HepG2 (cell line): Measurements from ENCODE around the gene TBATA. TPM values are rescaled to one million over a fixed set of nuclear protein-coding genes. Genes with fewer than 3 reads are reported as not detected.

Experiments
- ARHGAP35 ChIP-seq: sonication (generic); formaldehyde crosslinking; IDR thresholded peaks from 2 replicates; pipeline ENCODE4 v1.9.0; 2022; ENCODE audit warnings: mild to moderate bottlenecking, inconsistent platforms, moderate library complexity, missing genetic modification reagents, borderline replicate concordance
- ASH2L ChIP-seq: fragments of 300-600, 200-600 bp; sonication (generic); IDR thresholded peaks from 2 replicates; pipeline ENCODE4 v1.7.0; 2017; ENCODE audit warnings: low read depth, mild to moderate bottlenecking, moderate library complexity, mixed read lengths, low read length; ENCODE audit not compliant: insufficient read length
- DMAP1 ChIP-seq: IDR thresholded peaks from 2 replicates; pipeline ENCODE4 v1.6.1; 2016
- HNF4A ChIP-seq: sonication (generic); formaldehyde crosslinking; IDR thresholded peaks from 2 replicates; pipeline ENCODE4 v1.4.0; 2020; ENCODE audit warnings: missing genetic modification reagents
- KLF15 ChIP-seq: sonication (generic); formaldehyde crosslinking; IDR thresholded peaks from 2 replicates; pipeline ENCODE4 v1.8.1; 2023; ENCODE audit warnings: borderline replicate concordance, mild to moderate bottlenecking, inconsistent platforms, missing genetic modification reagents, mixed read lengths
- KMT2A ChIP-seq: sonication (generic); formaldehyde crosslinking; IDR thresholded peaks from 2 replicates; pipeline ENCODE4 v1.4.0; 2020; ENCODE audit warnings: missing genetic modification reagents
- MIXL1 ChIP-seq: IDR thresholded peaks from 2 replicates; pipeline ENCODE4 v1.6.1; 2016
- PHF8 ChIP-seq: sonication (generic); formaldehyde crosslinking; IDR thresholded peaks from 2 replicates; pipeline ENCODE4 v1.5.0; 2020; ENCODE audit warnings: missing genetic modification reagents
- POLR2A ChIP-seq, 2 experiments: IDR thresholded peaks; 2 replicates each; pipeline ENCODE4 v1.6.1; 2011; ENCODE audit warnings: low read depth in 2 of 2, low read length in 2 of 2, mild to moderate bottlenecking in 1 of 2, moderate library complexity in 1 of 2; ENCODE audit not compliant: insufficient read depth in 1 of 2
- YEATS4 ChIP-seq: sonication (generic); formaldehyde crosslinking; IDR thresholded peaks from 2 replicates; pipeline ENCODE4 v1.4.0; 2020; ENCODE audit warnings: missing genetic modification reagents, borderline replicate concordance
- ZEB1 ChIP-seq: IDR thresholded peaks from 2 replicates; pipeline ENCODE4 v1.6.1; 2012; ENCODE audit warnings: mild to moderate bottlenecking, low read depth, inconsistent platforms; ENCODE audit not compliant: insufficient replicate concordance
- ZNF17 ChIP-seq: sonication (generic); formaldehyde crosslinking; IDR thresholded peaks from 2 replicates; pipeline ENCODE4 v1.5.0; 2020; ENCODE audit warnings: mild to moderate bottlenecking, missing genetic modification reagents
- ZNF292 ChIP-seq: sonication (generic); formaldehyde crosslinking; IDR thresholded peaks from 2 replicates; pipeline ENCODE4 v1.8.1; 2022; ENCODE audit warnings: mild to moderate bottlenecking, low read depth, missing genetic modification reagents, borderline replicate concordance
- ZNF547 ChIP-seq: sonication (generic); formaldehyde crosslinking; IDR thresholded peaks from 2 replicates; pipeline ENCODE4 v1.5.1; 2020; ENCODE audit warnings: mild to moderate bottlenecking, missing genetic modification reagents
- ZNF747 ChIP-seq: sonication (generic); formaldehyde crosslinking; IDR thresholded peaks from 2 replicates; pipeline ENCODE4 v1.8.1; 2023; ENCODE audit warnings: missing genetic modification reagents, mild to moderate bottlenecking, borderline replicate concordance
- ZNF816 ChIP-seq: sonication (generic); formaldehyde crosslinking; IDR thresholded peaks from 2 replicates; pipeline ENCODE4 v1.8.0; 2022; ENCODE audit warnings: missing genetic modification reagents, mild to moderate bottlenecking, borderline replicate concordance
- polyA plus RNA-seq, 8 experiments: library from polyadenylated mRNA; depleted of rRNA in 3 of 8; stranded (reverse) in 7 of 8; unstranded in 1 of 8; fragments of >200 nt; fragmentation: Illumina TruSeq in 4 of 8; extraction: Trizol in 4 of 8; gene quantifications; 2 replicates each; pipeline versions ENCODE4 v1.2.1 to v1.2.3, GENCODE V29; 2011 to 2016; ENCODE audit warnings: low read depth in 4 of 8, missing spikeins in 1 of 8, mixed read lengths in 1 of 8; ENCODE audit not compliant: insufficient read depth in 1 of 8
- total RNA-seq, 5 experiments: library from RNA; depleted of rRNA; stranded (reverse); fragments of >200 nt; fragmentation: Illumina TruSeq; extraction: Trizol; gene quantifications; 2 replicates each; pipeline ENCODE4 v1.2.3, GENCODE V29; 2016; ENCODE audit warnings: low read depth in 1 of 5
- TF ChIP-seq, protein P1 (sequence below): sonication (generic); formaldehyde crosslinking; IDR thresholded peaks from 2 replicates; pipeline ENCODE4 v1.4.0; 2020; ENCODE audit warnings: missing genetic modification reagents
- TF ChIP-seq, protein P2 (sequence below): sonication (generic); formaldehyde crosslinking; IDR thresholded peaks from 2 replicates; pipeline ENCODE4 v1.8.0; 2023; ENCODE audit warnings: mild to moderate bottlenecking, missing genetic modification reagents
- TF ChIP-seq, protein P3 (sequence below): sonication (generic); formaldehyde crosslinking; IDR thresholded peaks from 2 replicates; pipeline ENCODE4 v1.4.0; 2020; ENCODE audit warnings: missing genetic modification reagents

TBATA gene
- total and polyA plus RNA-seq, 2 of the 13 experiments (the other 11 are each of a cell fraction or from before 2014, with no cell fraction given): not detected

DNA sequence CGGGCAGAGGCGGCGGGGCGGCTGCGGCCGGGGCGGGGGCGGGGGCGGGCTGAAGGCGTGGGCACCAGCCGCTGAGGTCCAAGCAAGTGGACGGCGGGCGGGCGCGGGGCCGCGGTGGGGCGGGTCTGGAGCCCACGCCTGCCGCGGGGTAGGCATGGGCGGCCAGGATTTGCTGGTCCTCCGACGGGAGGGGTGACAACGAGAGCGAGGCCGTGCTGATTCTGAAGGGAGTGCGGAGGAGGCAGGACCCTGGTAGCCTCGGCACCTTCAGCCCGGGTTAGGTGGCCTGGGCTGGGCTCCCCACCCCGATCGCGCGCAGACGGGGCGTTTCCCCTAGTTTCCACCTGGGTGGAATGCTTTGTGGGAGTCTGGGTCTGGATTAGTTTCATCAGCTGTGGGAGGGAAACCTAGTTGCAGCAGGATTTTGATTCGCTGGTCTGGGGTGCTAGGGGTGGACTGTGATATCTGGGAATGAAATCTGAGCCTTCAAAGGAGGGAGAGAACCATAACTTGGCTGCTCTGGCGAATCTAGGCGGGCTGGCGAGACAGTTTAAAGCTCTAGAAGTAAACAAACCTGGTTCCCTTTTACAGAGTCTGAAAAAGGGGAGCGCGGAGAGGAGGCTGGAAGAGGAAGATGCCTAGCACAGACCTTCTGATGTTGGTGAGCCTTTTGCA, 31.2 kb upstream of the TBATA start (continued):
- TF ChIP-seq POLR2A (IDR thresholded peaks at IDR 0.05; ENCODE audit: insufficient read depth in 1 of 2, low read depth in 2 of 2, low read length in 2 of 2) (peak in 1 of 2 experiments; percentile 18; a peak in 1 of 4 replicates), ZEB1 (peak; percentile 34), DMAP1 (no peak), HNF4A (CRISPR knock-in tag) (no peak), ZNF547 (no peak), KMT2A (CRISPR knock-in tag) (0 out of 2 replicates have a peak, but pooled peaks have one; percentile 31), ASH2L (peak; percentile 36), ARHGAP35 (no peak), ZNF17 (no peak), KLF15 (CRISPR knock-in tag) (no peak), PHF8 (CRISPR knock-in tag) (peak; percentile 29), ZNF747 (peak; percentile 34; the same call in 1 of the 2 replicates), ZNF292 (CRISPR knock-in tag) (0 out of 2 replicates have a peak, but pooled peaks have one; percentile 21), ZNF816 (CRISPR knock-in tag) (no peak), MIXL1 (no peak), YEATS4 (CRISPR knock-in tag) (peak; percentile 37)
- TF ChIP-seq, protein P1, sequence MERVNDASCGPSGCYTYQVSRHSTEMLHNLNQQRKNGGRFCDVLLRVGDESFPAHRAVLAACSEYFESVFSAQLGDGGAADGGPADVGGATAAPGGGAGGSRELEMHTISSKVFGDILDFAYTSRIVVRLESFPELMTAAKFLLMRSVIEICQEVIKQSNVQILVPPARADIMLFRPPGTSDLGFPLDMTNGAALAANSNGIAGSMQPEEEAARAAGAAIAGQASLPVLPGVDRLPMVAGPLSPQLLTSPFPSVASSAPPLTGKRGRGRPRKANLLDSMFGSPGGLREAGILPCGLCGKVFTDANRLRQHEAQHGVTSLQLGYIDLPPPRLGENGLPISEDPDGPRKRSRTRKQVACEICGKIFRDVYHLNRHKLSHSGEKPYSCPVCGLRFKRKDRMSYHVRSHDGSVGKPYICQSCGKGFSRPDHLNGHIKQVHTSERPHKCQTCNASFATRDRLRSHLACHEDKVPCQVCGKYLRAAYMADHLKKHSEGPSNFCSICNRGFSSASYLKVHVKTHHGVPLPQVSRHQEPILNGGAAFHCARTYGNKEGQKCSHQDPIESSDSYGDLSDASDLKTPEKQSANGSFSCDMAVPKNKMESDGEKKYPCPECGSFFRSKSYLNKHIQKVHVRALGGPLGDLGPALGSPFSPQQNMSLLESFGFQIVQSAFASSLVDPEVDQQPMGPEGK (CRISPR knock-in tag): peak; percentile 10; the same call in 1 of the 2 replicates
- TF ChIP-seq, protein P2, sequence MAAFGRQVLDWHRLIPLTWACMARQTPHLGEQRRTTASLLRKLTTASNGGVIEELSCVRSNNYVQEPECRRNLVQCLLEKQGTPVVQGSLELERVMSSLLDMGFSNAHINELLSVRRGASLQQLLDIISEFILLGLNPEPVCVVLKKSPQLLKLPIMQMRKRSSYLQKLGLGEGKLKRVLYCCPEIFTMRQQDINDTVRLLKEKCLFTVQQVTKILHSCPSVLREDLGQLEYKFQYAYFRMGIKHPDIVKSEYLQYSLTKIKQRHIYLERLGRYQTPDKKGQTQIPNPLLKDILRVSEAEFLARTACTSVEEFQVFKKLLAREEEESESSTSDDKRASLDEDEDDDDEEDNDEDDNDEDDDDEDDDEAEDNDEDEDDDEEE: no peak
- TF ChIP-seq, protein P3, sequence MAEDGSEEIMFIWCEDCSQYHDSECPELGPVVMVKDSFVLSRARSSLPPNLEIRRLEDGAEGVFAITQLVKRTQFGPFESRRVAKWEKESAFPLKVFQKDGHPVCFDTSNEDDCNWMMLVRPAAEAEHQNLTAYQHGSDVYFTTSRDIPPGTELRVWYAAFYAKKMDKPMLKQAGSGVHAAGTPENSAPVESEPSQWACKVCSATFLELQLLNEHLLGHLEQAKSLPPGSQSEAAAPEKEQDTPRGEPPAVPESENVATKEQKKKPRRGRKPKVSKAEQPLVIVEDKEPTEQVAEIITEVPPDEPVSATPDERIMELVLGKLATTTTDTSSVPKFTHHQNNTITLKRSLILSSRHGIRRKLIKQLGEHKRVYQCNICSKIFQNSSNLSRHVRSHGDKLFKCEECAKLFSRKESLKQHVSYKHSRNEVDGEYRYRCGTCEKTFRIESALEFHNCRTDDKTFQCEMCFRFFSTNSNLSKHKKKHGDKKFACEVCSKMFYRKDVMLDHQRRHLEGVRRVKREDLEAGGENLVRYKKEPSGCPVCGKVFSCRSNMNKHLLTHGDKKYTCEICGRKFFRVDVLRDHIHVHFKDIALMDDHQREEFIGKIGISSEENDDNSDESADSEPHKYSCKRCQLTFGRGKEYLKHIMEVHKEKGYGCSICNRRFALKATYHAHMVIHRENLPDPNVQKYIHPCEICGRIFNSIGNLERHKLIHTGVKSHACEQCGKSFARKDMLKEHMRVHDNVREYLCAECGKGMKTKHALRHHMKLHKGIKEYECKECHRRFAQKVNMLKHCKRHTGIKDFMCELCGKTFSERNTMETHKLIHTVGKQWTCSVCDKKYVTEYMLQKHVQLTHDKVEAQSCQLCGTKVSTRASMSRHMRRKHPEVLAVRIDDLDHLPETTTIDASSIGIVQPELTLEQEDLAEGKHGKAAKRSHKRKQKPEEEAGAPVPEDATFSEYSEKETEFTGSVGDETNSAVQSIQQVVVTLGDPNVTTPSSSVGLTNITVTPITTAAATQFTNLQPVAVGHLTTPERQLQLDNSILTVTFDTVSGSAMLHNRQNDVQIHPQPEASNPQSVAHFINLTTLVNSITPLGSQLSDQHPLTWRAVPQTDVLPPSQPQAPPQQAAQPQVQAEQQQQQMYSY (CRISPR knock-in tag): no peak
